NK-92 treated with Interleukin-12 subunit alpha and Interleukin-12 subunit beta, amount 100 ng/mL, for 24 hours (cell line): ENCODE measurements around the gene FLACC1.
"Not testable (repeated sequence)": the region's sequence is repeated elsewhere in the genome, so short reads cannot be mapped to it uniquely, and the experiment has no call there.

Source experiments
- DNase-seq: peaks from one replicate; lab custom pipeline; 2025; lab: John Stamatoyannopoulos, UW

The FLACC1 gene

DNA sequence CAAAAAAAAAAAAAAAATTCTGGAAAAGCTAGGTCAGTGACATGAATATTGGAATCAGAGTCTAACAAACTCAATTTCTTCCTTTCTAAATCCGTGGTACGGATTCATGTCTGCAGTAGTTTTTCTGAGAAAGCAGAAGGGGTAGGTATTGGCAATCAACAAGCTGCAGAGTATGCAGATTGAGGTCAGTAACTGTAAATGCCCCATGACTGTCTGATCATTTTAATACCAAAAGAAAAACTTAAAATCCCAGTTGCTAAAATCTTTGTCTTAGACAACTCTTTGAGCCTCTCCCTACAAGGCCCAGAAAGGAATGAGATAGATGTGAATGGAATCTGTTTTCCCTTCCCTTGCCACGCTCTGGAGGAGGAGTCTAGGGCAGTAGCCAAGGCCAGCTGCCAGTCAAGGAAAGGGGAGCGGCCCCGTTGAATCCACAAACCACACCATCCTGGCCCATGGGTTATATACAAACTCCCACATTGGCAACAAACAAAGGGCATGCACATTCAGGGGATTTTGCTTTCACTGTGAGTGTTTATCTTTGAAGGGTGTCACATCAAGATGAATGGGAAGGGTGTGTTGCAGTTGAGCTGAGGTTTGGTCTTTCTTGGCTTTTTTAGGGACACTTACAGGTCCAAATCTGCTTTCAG lies 102.9 kb downstream of the FLACC1 start:
- no peak for DNase-seq

DNA sequence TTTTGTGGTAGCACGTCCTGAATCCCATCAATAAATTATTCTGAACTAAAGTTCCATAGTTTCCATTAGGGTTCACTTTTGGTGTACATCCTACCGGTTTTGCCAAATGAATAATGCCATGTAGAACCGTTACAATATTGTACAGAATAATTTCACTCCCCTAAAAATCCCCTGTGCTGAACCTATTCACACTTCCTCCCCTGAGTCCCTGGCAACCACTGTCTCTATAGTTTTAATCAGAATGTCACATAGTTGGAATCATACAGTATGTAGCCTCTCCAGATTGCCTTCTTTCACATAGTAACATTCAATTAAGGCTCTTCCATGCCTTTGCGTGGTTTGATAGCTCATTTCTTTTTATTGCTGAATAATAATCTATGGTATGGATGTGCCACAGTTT lies 106.4 kb downstream of the FLACC1 start:
- DNase-seq, result no peak

DNA sequence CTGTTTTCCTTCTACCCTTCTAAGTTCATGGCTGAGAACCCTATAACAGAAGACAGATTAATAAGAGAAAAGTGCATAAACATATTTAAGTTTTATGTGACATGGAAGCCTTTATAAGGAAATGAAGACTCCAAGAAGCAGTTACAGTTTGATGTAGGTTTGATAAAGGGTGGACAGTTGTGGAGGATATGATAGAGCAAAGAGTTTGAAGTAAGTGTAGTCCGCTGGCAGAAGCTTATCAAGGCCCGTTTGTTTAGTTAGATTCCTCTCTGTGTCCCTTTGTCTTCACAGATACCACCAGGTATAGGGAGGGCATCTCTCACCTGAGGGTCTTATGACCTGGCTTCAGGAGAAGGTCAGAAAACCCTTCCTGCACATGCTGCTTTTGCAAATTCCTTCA lies 107.3 kb downstream of the FLACC1 start:
- DNase-seq, result no peak

DNA sequence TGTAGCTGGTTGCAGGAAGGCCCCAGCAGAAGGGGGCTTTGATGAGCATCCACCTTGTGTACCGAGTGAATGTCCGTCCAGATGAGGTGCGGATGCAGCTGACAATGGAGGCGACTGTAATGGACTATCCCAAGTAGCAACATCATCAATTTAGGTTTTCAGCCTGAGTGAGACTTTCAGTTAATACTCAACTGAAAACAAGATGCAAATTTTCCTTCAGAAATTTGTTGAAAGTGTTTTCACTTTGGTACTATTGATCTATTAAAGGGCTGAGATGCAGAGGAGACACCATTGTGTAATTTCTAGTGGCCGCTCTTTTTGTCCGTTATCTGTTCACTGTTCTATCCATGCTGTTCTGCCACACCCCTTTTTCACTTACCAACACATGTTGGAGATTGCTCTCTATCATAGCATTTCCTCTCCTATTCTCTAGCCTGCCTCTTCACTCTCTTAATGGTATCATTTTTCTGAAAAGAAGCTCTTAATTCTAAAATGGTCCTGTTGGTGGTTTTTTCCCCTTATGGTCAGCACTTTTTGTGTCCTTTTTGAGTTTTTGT lies 108.8 kb downstream of the FLACC1 start:
- no peak for DNase-seq

DNA sequence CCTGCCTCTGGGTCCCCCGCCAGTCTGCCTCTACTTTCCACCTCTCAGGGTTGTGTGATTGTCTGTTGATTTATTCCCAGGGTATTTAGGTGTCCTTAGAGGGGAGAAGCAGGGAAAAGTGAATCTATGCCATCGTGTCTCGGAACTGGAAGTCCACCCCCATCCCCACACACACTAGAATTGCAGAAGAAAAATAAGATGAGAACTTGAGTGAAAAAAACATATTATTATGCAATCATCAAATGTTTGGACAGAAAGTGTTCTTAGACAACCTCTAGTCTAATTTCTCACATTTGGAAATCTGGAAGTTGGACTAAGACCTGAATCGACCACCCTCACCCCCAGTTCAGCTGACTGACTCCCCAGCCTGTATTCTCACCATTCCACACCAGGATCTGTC lies 110.9 kb downstream of the FLACC1 start:
- no peak for DNase-seq

DNA sequence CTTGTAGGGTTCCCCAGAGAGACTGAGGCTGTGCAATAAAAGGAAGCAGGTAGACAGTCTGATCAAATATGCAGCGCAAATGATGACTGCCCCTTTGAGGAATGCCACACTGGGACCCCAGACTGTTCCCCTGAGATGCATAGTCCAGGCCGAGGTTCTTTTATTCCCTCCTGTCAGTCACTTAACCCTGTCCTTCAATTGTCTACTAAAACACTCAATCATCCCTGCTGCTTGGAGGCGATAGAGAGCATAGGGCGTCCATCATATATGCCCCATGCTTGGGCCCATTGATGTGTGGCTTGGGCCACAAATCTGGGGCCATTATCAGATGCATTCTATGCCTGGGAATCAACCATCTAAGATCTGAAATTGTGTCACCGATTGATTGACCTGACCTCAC lies 112.3 kb downstream of the FLACC1 start:
- no peak for DNase-seq

DNA sequence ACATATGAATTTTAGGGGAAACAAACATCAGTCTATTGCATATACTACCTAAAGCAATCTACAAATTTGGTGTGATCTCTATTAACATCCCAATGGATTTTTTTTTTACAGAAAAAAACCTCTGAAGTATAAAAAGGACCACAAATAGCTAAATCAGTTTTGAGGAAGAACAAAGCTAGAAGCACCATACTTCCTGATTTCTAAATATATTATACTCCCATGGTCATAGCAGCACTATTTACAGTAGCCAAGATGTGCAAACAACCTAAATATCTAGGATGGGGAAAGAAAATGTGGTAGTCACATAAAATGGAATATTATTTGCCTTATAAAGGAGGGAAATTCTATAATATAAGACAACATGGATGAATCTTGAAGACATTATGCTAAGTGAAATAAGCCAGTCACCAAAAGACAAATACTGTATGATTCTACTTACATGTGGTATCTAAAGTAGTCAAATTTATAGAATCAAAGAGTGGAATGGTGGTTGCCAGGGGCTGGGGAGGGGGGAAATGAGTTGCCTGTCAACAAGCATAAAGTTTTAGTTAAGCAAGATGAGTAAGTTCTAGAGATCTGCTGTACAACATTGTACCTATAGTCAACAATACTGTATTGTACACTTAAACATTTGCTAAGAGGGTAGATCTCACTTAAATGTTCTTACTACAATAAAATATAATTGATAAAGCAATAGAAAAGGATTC lies 114.4 kb downstream of the FLACC1 start:
- DNase-seq, result no peak

DNA sequence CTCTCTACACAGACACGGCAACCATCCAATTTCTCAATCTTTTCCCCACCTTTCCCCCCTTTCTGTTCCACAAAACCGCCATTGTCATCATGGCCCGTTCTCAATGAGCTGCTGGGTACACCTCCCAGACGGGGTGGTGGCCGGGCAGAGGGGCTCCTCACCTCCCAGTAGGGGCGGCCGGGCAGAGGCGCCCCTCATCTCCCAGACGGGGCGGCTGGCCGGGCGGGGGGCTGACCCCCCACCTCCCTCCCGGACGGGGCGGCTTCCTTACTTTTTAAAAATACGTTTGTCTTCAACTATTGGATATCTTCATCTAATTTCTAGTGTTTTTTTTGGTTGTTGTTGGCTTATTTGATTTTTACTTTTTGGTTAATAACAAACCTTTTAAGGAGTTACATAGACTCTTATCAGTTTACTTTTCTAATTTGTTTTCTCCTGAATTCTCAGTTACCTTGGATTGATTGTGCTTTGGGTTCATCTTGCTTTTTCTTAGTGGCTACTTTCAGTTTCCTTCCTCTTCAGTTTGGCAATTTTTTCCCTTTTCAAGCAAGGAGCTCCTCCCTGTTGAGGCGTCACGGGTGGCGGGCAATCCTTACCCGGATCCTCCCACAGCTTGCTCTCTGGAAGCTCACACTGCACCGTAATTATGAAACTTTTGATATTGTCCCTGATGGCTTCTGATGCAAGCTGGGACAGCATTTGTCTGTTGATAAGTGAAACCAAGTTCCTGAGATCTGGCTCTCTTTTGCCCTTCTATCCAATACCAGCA lies 117.8 kb downstream of the FLACC1 start:
- not testable (repeated sequence) for DNase-seq
